ENCODE results near the gene UMODL1. TPM values are rescaled to one million over a fixed set of nuclear protein-coding genes. Genes with fewer than 3 reads are reported as not detected.

Gene UMODL1
- total RNA-seq, 3 donors from 2014 or later (not counting 1 experiment from before 2014, with no cell fraction given), result 0.14 to 0.28 TPM; not detected in 1

GRCh38 chr21:42102991-42103390 is 31.9 kb downstream of the UMODL1 start:
- TF ChIP-seq, protein P1, sequence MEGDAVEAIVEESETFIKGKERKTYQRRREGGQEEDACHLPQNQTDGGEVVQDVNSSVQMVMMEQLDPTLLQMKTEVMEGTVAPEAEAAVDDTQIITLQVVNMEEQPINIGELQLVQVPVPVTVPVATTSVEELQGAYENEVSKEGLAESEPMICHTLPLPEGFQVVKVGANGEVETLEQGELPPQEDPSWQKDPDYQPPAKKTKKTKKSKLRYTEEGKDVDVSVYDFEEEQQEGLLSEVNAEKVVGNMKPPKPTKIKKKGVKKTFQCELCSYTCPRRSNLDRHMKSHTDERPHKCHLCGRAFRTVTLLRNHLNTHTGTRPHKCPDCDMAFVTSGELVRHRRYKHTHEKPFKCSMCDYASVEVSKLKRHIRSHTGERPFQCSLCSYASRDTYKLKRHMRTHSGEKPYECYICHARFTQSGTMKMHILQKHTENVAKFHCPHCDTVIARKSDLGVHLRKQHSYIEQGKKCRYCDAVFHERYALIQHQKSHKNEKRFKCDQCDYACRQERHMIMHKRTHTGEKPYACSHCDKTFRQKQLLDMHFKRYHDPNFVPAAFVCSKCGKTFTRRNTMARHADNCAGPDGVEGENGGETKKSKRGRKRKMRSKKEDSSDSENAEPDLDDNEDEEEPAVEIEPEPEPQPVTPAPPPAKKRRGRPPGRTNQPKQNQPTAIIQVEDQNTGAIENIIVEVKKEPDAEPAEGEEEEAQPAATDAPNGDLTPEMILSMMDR (IDR thresholded peaks at IDR 0.05), result no peak
- Mint-ChIP-seq H3K9me3 (no peaks in the 10 kb centered on the region), H3K27me3 (ENCODE audit: low read depth in 2 of 2) (peaks cover 6 to 20% of the 10 kb centered on the region in 2 donors), H3K36me3 (no peaks in the 10 kb centered on the region), H3K27ac (no peak overlapping the region), H3K4me3 (no peak overlapping the region), H3K4me1 (no peaks in the 10 kb centered on the region)
- Histone ChIP-seq H3K27ac (ENCODE audit: low read length) (no peak overlapping the region), H3K36me3 (ENCODE audit: control insufficient read depth, insufficient read depth, low read length) (no peaks in the 10 kb centered on the region), H3K9me3 (ENCODE audit: control insufficient read depth, insufficient read depth, low read length) (no peaks in the 10 kb centered on the region), H3K4me3 (ENCODE audit: low read length) (no peak overlapping the region), H3K27me3 (ENCODE audit: control insufficient read depth, insufficient read depth, low read length) (no peaks in the 10 kb centered on the region), H3K4me1 (ENCODE audit: control insufficient read depth, insufficient read depth, low read length) (peaks cover 8% of the 10 kb centered on the region)
- intact Hi-C loops (cut with micrococcal nuclease), result no loop called here
- no peak for ATAC-seq
- DNase-seq, result no peak
- 90% methylated on average over 1 of the region's 1 CpG for whole genome bisulfite sequencing (ENCODE audit: insufficient coverage)

GRCh38 chr21:42103843-42104242 is 32.7 kb downstream of the UMODL1 start:
- H3K4me1 ChIP-seq (ENCODE audit: control insufficient read depth, insufficient read depth, low read length), result peaks cover 13% of the 10 kb centered on the region
- no peak overlapping the region for H3K27ac ChIP-seq (ENCODE audit: low read length)
- no peaks in the 10 kb centered on the region for H3K9me3 ChIP-seq (ENCODE audit: control insufficient read depth, insufficient read depth, low read length)
- no peaks in the 10 kb centered on the region for H3K9me3 Mint-ChIP-seq
- intact Hi-C loops (cut with micrococcal nuclease), result no loop called here
- H3K4me3 ChIP-seq (ENCODE audit: low read length), result no peak overlapping the region
- H3K27me3 Mint-ChIP-seq (ENCODE audit: low read depth in 2 of 2), result peaks cover 6 to 22% of the 10 kb centered on the region in 2 donors
- H3K36me3 Mint-ChIP-seq, result no peaks in the 10 kb centered on the region
- H3K4me3 Mint-ChIP-seq, result no peak overlapping the region
- TF ChIP-seq, protein P1 (IDR thresholded peaks at IDR 0.05), result no peak
- WGBS (ENCODE audit: insufficient coverage), result 90% methylated on average over 13 of the region's 13 CpGs
- no peak overlapping the region for H3K27ac Mint-ChIP-seq
- no peaks in the 10 kb centered on the region for H3K27me3 ChIP-seq (ENCODE audit: control insufficient read depth, insufficient read depth, low read length)
- ATAC-seq (no peak), DNase-seq (no peak)
- H3K4me1 Mint-ChIP-seq, result no peaks in the 10 kb centered on the region
- H3K36me3 ChIP-seq (ENCODE audit: control insufficient read depth, insufficient read depth, low read length), result no peaks in the 10 kb centered on the region

GRCh38 chr21:42105476-42106315 is 34.6 kb downstream of the UMODL1 start:
- no peaks in the 10 kb centered on the region for H3K36me3 Mint-ChIP-seq
- no peaks in the 10 kb centered on the region for H3K9me3 Mint-ChIP-seq
- intact Hi-C loops (cut with micrococcal nuclease), result no loop called here
- DNase-seq (no peak), ATAC-seq (no peak)
- no peak overlapping the region for H3K27ac Mint-ChIP-seq
- Histone ChIP-seq H3K36me3 (ENCODE audit: control insufficient read depth, insufficient read depth, low read length) (no peaks in the 10 kb centered on the region), H3K9me3 (ENCODE audit: control insufficient read depth, insufficient read depth, low read length) (no peaks in the 10 kb centered on the region), H3K27me3 (ENCODE audit: control insufficient read depth, insufficient read depth, low read length) (no peaks in the 10 kb centered on the region), H3K4me3 (ENCODE audit: low read length) (no peak overlapping the region), H3K27ac (ENCODE audit: low read length) (no peak overlapping the region), H3K4me1 (ENCODE audit: control insufficient read depth, insufficient read depth, low read length) (peaks cover 13% of the 10 kb centered on the region)
- H3K27me3 Mint-ChIP-seq (ENCODE audit: low read depth in 2 of 2), result peaks cover 6 to 24% of the 10 kb centered on the region in 2 donors
- 90% methylated on average over 26 of the region's 26 CpGs for WGBS (ENCODE audit: insufficient coverage)
- TF ChIP-seq, protein P1 (IDR thresholded peaks at IDR 0.05), result no peak
- no peak overlapping the region for H3K4me3 Mint-ChIP-seq
- no peaks in the 10 kb centered on the region for H3K4me1 Mint-ChIP-seq
